Ramos (cell line): ENCODE measurements around the gene SREK1IP1.

Source experiments
- in situ Hi-C: fragments of 300-500 bp; cut with MboI; formaldehyde crosslinking; loops from one replicate; pipeline ENCODE4 v1.14.3; 2022; ENCODE audit warnings: low sequenced_read_pairs; ENCODE audit not compliant: unreplicated experiment

Gene SREK1IP1

DNA sequence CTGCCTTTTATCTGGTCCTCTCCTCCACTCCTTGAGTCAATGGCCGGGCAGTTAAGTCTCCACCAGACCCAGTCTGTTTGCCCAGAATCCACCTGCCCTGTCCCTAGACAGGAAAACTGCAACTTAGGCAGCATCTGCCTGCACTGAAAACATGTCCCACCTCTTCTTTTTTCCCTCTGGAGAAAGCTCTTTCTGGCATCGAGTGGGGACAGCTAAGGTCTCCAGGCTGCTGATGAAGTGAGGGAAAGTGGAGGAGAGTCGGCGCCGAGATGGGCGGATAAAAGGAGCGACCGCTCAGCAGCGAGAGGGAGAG is 78.4 kb downstream of the SREK1IP1 start:
- in situ Hi-C loops: no loop called here

- in situ Hi-C loops: no loop called here
Measured at GRCh38 chr5:64688965-64689364, 79.5 kb downstream of the SREK1IP1 start.

DNA sequence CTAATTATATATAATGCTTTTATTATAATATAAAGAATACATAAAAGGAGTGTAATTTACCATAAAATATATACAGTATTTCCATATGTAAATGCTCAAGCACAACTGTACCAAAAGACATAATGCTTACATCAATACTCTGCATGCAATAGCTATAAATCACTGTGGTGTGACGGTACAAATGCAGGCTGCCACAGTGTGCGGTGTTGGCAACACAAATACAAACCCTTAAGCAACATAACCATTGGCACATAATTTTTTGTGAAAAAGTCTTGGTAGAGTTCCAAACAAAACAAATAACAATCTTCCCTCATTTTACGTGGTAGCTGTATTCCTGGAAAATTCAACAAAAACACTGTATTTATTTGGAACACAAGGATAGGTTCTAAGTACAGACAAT is 80.1 kb downstream of the SREK1IP1 start:
- in situ Hi-C loops: no loop called here

GRCh38 chr5:64685866-64686265 is 82.6 kb downstream of the SREK1IP1 start:
- in situ Hi-C loops: no loop called here

GRCh38 chr5:64682608-64683007 is 85.9 kb downstream of the SREK1IP1 start:
- in situ Hi-C loops: no loop called here

DNA sequence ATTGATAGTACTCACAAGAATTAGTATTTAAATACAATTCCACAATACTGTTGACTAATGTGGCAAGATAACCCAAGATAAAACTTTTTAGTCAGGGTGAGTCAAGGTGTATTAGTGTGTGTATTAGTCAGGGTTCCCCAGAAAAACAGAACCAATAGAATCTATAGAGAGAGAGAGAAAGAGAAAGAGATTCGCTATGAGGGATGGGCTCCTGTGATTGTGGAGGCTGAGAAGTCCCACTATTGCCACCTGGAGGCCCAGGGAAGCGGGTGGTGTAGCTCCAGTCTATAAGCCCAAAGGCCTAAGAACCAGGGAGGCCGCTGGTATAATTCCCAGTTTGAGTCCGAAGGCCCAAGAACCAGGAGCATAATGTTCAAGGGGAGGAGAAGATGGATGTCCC is 88.2 kb downstream of the SREK1IP1 start:
- in situ Hi-C loops: no loop called here

- in situ Hi-C loops: no loop called here
Measured at GRCh38 chr5:64678374-64678773, 90.1 kb downstream of the SREK1IP1 start.

DNA sequence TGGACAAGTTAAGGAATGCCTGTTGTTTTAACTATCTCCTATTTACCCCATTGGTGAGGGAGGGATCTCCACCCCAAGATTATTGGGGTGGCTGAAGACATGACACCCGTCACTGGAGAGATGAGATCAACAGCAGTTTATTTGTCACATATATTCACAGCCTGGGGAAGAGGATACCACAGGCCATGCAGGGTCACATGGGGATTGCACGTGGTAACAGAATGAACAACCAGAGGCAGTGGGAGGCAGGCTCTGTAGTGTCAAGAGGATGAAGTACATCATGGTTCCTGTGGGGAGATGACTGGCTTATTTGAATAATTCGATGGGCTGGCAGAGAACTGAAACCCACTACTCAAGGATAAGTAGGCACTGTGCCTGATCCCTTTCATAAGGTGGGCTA is 96.8 kb downstream of the SREK1IP1 start:
- in situ Hi-C loops: no loop called here

DNA sequence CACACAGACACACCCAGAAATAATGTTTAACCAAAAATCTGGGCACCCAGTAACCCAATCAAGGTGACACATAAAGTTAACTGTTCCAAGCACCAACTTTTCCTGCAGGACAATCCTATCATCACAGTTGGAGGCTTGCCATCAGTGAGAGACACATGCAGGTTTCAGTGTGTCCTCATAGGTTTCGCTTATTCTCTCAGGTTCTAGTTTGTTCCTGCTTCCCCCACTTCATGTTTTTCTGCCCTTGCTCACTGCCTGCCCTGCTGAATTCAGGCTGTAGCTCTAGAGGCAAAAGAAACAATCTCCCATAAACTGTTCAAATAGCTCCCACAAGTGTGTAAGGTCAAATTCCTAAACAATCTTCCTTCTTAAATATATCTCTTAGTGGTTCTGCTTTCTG is 98.2 kb downstream of the SREK1IP1 start:
- in situ Hi-C loops: no loop called here
